ENCODE data around the gene CATSPER1.

Gene CATSPER1

DNA sequence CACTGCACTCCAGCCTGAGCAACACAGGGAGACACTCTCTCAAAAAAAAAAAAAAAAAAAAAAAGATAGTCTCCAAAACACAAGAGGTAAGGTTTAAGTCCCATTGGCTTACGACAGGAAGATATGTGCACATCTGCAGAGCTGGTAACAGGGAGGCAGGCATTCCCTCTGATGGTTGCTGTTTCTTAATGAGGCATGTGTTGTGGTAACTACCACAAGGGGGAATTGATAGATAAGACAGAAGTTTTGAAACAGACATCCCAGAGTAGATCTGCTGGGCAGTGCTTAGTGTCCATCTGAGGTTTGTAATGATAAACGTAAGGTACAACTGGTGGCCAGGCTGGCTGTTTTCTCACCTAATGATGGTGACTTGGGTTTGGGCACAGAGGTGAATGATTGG, 29.0 kb downstream of the CATSPER1 start:
- FAIRE-seq (no peak), DNase-seq (ENCODE audit: insufficient read length, low spot score) (no peak)
- TF ChIP-seq, protein P1, sequence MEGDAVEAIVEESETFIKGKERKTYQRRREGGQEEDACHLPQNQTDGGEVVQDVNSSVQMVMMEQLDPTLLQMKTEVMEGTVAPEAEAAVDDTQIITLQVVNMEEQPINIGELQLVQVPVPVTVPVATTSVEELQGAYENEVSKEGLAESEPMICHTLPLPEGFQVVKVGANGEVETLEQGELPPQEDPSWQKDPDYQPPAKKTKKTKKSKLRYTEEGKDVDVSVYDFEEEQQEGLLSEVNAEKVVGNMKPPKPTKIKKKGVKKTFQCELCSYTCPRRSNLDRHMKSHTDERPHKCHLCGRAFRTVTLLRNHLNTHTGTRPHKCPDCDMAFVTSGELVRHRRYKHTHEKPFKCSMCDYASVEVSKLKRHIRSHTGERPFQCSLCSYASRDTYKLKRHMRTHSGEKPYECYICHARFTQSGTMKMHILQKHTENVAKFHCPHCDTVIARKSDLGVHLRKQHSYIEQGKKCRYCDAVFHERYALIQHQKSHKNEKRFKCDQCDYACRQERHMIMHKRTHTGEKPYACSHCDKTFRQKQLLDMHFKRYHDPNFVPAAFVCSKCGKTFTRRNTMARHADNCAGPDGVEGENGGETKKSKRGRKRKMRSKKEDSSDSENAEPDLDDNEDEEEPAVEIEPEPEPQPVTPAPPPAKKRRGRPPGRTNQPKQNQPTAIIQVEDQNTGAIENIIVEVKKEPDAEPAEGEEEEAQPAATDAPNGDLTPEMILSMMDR (IDR thresholded peaks at IDR 0.05; ENCODE audit: insufficient read depth, missing control alignments): no peak

DNA sequence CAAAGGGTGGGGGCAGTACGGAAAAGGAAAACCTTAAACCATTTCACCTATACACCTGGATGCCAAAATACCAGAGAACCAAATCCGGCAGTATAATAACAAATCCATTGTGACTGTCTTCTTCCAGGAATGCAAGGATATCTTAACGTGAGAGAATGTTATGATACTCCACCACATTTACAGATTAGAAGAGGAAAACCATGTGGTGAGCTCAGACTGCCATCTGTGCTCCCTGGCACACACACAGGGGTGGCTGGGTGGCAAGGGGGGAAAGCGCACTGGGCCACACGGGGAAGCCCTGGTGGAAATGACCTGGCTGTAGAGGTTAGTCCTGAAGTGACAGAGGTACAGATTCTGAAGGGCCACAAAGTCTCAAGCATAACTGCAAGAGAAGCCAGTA, 34.2 kb downstream of the CATSPER1 start:
- DNase-seq (ENCODE audit: insufficient read length, low spot score) (no peak), FAIRE-seq (no peak)
- TF ChIP-seq, protein P1 (IDR thresholded peaks at IDR 0.05; ENCODE audit: insufficient read depth, missing control alignments): no peak

DNA sequence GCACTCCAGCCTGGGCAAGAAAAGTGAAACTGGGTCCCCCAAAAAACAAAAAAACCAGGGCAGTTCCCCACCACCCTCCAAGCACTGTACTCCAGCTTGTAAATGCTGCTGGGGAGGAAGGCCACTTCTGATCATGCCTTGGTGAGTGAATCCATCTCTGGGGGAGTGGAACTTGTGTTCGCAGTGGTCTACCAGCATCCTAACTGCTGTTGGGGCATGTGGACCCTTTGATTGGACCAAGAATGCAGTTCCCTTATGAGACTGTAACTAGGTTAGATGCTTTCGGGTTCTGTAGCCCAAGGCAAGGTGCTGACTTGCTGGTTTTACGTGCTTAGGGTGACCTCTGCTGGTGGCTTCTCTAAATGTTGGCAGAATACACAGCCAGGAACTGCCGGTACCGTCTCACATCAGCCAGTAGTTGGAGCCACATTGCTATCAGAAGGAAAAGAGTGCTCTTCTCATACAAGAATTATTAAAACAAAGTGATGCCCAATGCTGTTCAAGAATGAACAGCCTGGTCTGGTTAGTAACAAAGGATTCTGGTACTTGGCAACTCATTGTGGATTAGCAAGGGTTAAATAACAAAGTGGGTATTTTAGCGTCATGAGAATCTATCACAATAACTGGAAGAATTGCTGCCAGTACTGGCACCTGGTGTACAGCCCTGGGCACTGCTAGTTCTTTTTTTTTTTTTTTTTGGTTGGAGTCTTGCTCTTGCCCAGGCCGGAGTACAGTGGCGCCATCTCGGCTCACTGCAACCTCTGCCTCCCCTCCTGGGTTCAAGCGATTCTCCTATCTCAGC, 37.3 kb downstream of the CATSPER1 start:
- TF ChIP-seq, protein P1 (IDR thresholded peaks at IDR 0.05; ENCODE audit: insufficient read depth, missing control alignments): peak; percentile 100
- DNase-seq (ENCODE audit: insufficient read length, low spot score): peak; percentile 85
- peak; percentile 89 for FAIRE-seq

- DNase-seq (ENCODE audit: insufficient read length, low spot score) (no peak), FAIRE-seq (no peak)
- TF ChIP-seq, protein P1 (IDR thresholded peaks at IDR 0.05; ENCODE audit: insufficient read depth, missing control alignments): no peak
Measured at GRCh38 chr11:65987336-65987735, 38.9 kb downstream of the CATSPER1 start.

- TF ChIP-seq, protein P1 (IDR thresholded peaks at IDR 0.05; ENCODE audit: insufficient read depth, missing control alignments): no peak
- no peak for DNase-seq (ENCODE audit: insufficient read length, low spot score)
- FAIRE-seq: no peak
Measured at GRCh38 chr11:65983589-65983987, 42.7 kb downstream of the CATSPER1 start.

GRCh38 chr11:65982824-65983588, 43.3 kb downstream of the CATSPER1 start:
- DNase-seq (ENCODE audit: insufficient read length, low spot score): no peak
- TF ChIP-seq, protein P1 (IDR thresholded peaks at IDR 0.05; ENCODE audit: insufficient read depth, missing control alignments): no peak
- FAIRE-seq: no peak

Measured in D721Med (cell line).